Gastrocnemius medialis (tissue), 4 donors: ENCODE measurements around the gene SORCS1. TPM values are rescaled to one million over a fixed set of nuclear protein-coding genes. Genes with fewer than 3 reads are reported as not detected.

Experiments used
- ATAC-seq, 2 donors: fragments of 150-250 bp; one replicate each; pipeline ENCODE4 v1.9.1; 2016
- DNase-seq, 2 donors: peaks; one replicate each; pipeline ENCODE4 v3.0.0-alpha.2; 2019
- H3K27ac ChIP-seq, 4 donors: fragments of 200-600 bp; sonication (generic); 1 replicate in 1 of 4; 2 replicates in 3 of 4; pipeline ENCODE4 v1.5.1; 2016 to 2018; ENCODE audit warnings: mild to moderate bottlenecking in 2 of 4, moderate library complexity in 1 of 4
- H3K27me3 ChIP-seq, 3 donors: fragments of 200-600 bp; sonication (generic) in 2 of 3; 1 replicate in 1 of 3; 2 replicates in 2 of 3; pipeline versions ENCODE4 v1.5.1 to v1.6.0; 2016 to 2019; ENCODE audit warnings: mild to moderate bottlenecking in 1 of 3, moderate library complexity in 1 of 3
- H3K36me3 ChIP-seq, 2 donors: fragments of 200-600 bp; sonication (generic) in 1 of 2; one replicate each; pipeline ENCODE4 v1.5.1; 2017 to 2018
- H3K4me1 ChIP-seq, 2 donors: fragments of 200-600 bp; sonication (generic) in 1 of 2; one replicate each; pipeline ENCODE4 v1.5.1; 2016 to 2017; ENCODE audit warnings: mild to moderate bottlenecking in 2 of 2
- H3K4me3 ChIP-seq, 4 donors: fragments of 200-600 bp; sonication (generic) in 3 of 4; 1 replicate in 1 of 4; 2 replicates in 3 of 4; pipeline ENCODE4 v1.5.1; 2016 to 2019; ENCODE audit warnings: mild to moderate bottlenecking in 2 of 4
- H3K9me3 ChIP-seq, 3 donors: fragments of 200-600 bp; sonication (generic) in 2 of 3; 1 replicate in 1 of 3; 2 replicates in 2 of 3; pipeline ENCODE4 v1.5.1; 2016 to 2019
- CTCF ChIP-seq, 5 experiments: fragments of 450-650 bp in 3 of 5; fragments of 200-600 bp in 2 of 5; sonication (generic) in 2 of 5; IDR thresholded peaks in 4 of 5; conservative IDR thresholded peaks in 1 of 5; 1 replicate in 4 of 5; 2 replicates in 1 of 5; pipeline ENCODE4 v1.5.1; 2016 to 2019; ENCODE audit warnings: antibody characterized with exemption in 5 of 5, mild to moderate bottlenecking in 3 of 5, moderate library complexity in 3 of 5
- POLR2A ChIP-seq, 2 donors: fragments of 450-650 bp; IDR thresholded peaks; one replicate each; pipeline ENCODE4 v1.6.1; 2017; ENCODE audit warnings: antibody characterized with exemption in 2 of 2, mild to moderate bottlenecking in 2 of 2, moderate library complexity in 2 of 2
- in situ Hi-C, 4 donors: fragments of 200-750 bp; cut with MboI; loops; one replicate each; pipeline versions ENCODE4 v1.15.0 to v1.8.0; 2017; ENCODE audit warnings: low sequenced_read_pairs in 4 of 4
- intact Hi-C: fragments of 100-400 bp; cut with DNase I; formaldehyde crosslinking; loops from one replicate; pipeline ENCODE4 v1.15.1; 2023; ENCODE audit warnings: low total_unique reads
- total RNA-seq, 4 donors: library from RNA; depleted of rRNA; stranded (reverse); fragments of >200 nt; gene quantifications; one replicate each; pipeline versions ENCODE4 v1.1.0 to v1.2.3, GENCODE V29; 2016

The SORCS1 gene
- total RNA-seq, 4 donors from 2014 or later = 0.02 to 0.36 (median 0.24) TPM; not detected in 1

GRCh38 chr10:107169516-107169915, 5.0 kb upstream of the SORCS1 start:
- peaks cover 0 to 12% (median 7%) of the 10 kb centered on the region in 3 donors for H3K27me3 ChIP-seq
- intact Hi-C loops (no loop called here), in situ Hi-C loops (no loop called here)
- no peaks in the 10 kb centered on the region for H3K4me1 ChIP-seq
- no peak for ATAC-seq
- H3K9me3 ChIP-seq = no peaks in the 10 kb centered on the region
- no peak overlapping the region for H3K27ac ChIP-seq
- no peak overlapping the region for H3K4me3 ChIP-seq
- H3K36me3 ChIP-seq = no peaks in the 10 kb centered on the region
- no peak for DNase-seq
- TF ChIP-seq POLR2A (IDR thresholded peaks at IDR 0.05) = no peak
- TF ChIP-seq CTCF (IDR thresholded peaks at IDR 0.05 in 4 of 5, conservative IDR thresholded peaks at IDR 0.05 in 1 of 5) = no peak

DNA sequence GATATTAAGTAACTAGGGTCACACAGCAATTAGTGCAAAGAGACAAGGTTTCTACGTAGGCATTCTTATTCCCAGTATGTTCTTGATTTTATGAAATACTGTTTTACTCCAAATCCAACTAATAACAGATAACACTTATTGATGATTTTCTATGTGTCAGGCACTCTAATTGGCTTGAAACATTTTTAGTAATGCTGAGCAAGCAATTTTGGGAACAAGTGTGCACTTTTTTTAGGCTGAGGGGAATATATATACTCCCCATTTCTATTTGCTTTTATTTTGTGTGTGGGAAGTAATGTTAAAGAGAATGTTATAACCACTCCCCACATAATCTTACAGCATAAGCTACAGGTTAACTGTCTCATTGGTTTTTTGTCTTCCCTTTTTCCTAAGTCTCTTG, 4.2 kb upstream of the SORCS1 start:
- intact Hi-C loops (no loop called here), in situ Hi-C loops (no loop called here)
- Histone ChIP-seq H3K4me1 (no peaks in the 10 kb centered on the region), H3K9me3 (no peaks in the 10 kb centered on the region), H3K27me3 (peaks cover 5 to 19% (median 9%) of the 10 kb centered on the region in 3 donors), H3K4me3 (no peak overlapping the region), H3K36me3 (no peaks in the 10 kb centered on the region), H3K27ac (no peak overlapping the region)
- no peak for ATAC-seq
- TF ChIP-seq CTCF (IDR thresholded peaks at IDR 0.05 in 4 of 5, conservative IDR thresholded peaks at IDR 0.05 in 1 of 5) (no peak), POLR2A (IDR thresholded peaks at IDR 0.05) (no peak)
- DNase-seq = no peak

- TF ChIP-seq POLR2A (IDR thresholded peaks at IDR 0.05) (no peak), CTCF (IDR thresholded peaks at IDR 0.05 in 4 of 5, conservative IDR thresholded peaks at IDR 0.05 in 1 of 5) (no peak)
- Histone ChIP-seq H3K4me3 (no peak overlapping the region), H3K27me3 (peaks cover 8 to 29% (median 16%) of the 10 kb centered on the region in 3 donors), H3K27ac (no peak overlapping the region), H3K4me1 (no peaks in the 10 kb centered on the region), H3K9me3 (no peaks in the 10 kb centered on the region), H3K36me3 (no peaks in the 10 kb centered on the region)
- in situ Hi-C loops (no loop called here), intact Hi-C loops (no loop called here)
- DNase-seq (no peak), ATAC-seq (no peak)
Observed at GRCh38 chr10:107166403-107166802, 1.9 kb upstream of the SORCS1 start.

- no peaks in the 10 kb centered on the region for H3K4me1 ChIP-seq
- H3K27ac ChIP-seq = no peak overlapping the region
- ATAC-seq (no peak), DNase-seq (no peak)
- H3K27me3 ChIP-seq = peaks cover 8 to 29% (median 16%) of the 10 kb centered on the region in 3 donors
- in situ Hi-C loops = no loop called here
- H3K4me3 ChIP-seq = no peak overlapping the region
- TF ChIP-seq POLR2A (IDR thresholded peaks at IDR 0.05) (no peak), CTCF (IDR thresholded peaks at IDR 0.05 in 4 of 5, conservative IDR thresholded peaks at IDR 0.05 in 1 of 5) (no peak)
- intact Hi-C loops = no loop called here
- no peaks in the 10 kb centered on the region for H3K9me3 ChIP-seq
- no peaks in the 10 kb centered on the region for H3K36me3 ChIP-seq
Observed at GRCh38 chr10:107164992-107165391, 486 bp upstream of the SORCS1 start.
